Measurements from ENCODE around the gene CAMKMT.
A peak's percentile ranks its signal among the peaks of the same experiment; 100 is the strongest.

Gene CAMKMT

GRCh38 chr2:44444881-44445280, 83.1 kb downstream of the CAMKMT start:
- H3K27me3 ChIP-seq (replicated peaks; ENCODE audit: control insufficient read depth, insufficient read depth, low read length): no peaks in the 10 kb centered on the region

GRCh38 chr2:44448860-44449527, 87.2 kb downstream of the CAMKMT start:
- no peak for DNase-seq (ENCODE audit: low read depth)
- Histone ChIP-seq H3K9ac (ENCODE audit: low read length) (no peak overlapping the region), H3K36me3 (ENCODE audit: control insufficient read depth, insufficient read depth, low read length, severe bottlenecking) (no peaks in the 10 kb centered on the region), H3K9me3 (ENCODE audit: control insufficient read depth, low read length) (no peaks in the 10 kb centered on the region), H3K27me3 (replicated peaks; ENCODE audit: control insufficient read depth, insufficient read depth, low read length) (no peaks in the 10 kb centered on the region), H3K4me3 (ENCODE audit: low read length) (no peak overlapping the region), H3K4me1 (ENCODE audit: control insufficient read depth, insufficient read depth, low read length) (peaks cover 3% of the 10 kb centered on the region)

More at GRCh38 chr2:44444881-44445280, 83.1 kb downstream of the CAMKMT start:
- H3K36me3 ChIP-seq (ENCODE audit: control insufficient read depth, insufficient read depth, low read length, severe bottlenecking): no peaks in the 10 kb centered on the region
- H3K4me1 ChIP-seq (ENCODE audit: control insufficient read depth, insufficient read depth, low read length): no peaks in the 10 kb centered on the region
- DNase-seq (ENCODE audit: low read depth): no peak
- no peak overlapping the region for H3K9ac ChIP-seq (ENCODE audit: low read length)
- no peak overlapping the region for H3K4me3 ChIP-seq (ENCODE audit: low read length)
- H3K9me3 ChIP-seq (ENCODE audit: control insufficient read depth, low read length): no peaks in the 10 kb centered on the region

DNA sequence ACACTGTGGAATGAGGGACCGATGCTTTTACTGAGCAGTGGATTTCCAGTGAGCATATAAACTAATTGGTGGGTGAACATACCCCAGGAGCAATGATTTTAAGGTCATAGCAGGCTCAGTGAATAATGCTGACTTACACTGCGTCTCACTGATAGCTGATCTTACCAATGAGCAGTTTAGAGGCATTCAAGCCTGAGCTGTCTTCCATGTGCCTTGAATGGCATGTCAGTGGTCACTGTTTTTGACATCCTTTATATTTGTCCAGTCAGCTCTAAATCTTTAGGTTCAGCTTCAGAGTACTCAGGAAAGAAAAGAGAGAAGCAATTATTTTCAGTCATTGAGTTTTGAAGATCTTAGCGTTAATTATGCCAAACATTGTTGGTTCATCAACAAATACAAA, 88.3 kb downstream of the CAMKMT start:
- Histone ChIP-seq H3K9me3 (ENCODE audit: control insufficient read depth, low read length) (no peaks in the 10 kb centered on the region), H3K4me3 (ENCODE audit: low read length) (no peak overlapping the region), H3K9ac (ENCODE audit: low read length) (no peak overlapping the region), H3K4me1 (ENCODE audit: control insufficient read depth, insufficient read depth, low read length) (peaks cover 3% of the 10 kb centered on the region), H3K27me3 (replicated peaks; ENCODE audit: control insufficient read depth, insufficient read depth, low read length) (no peaks in the 10 kb centered on the region), H3K36me3 (ENCODE audit: control insufficient read depth, insufficient read depth, low read length, severe bottlenecking) (no peaks in the 10 kb centered on the region)
- DNase-seq (ENCODE audit: low read depth): no peak

DNA sequence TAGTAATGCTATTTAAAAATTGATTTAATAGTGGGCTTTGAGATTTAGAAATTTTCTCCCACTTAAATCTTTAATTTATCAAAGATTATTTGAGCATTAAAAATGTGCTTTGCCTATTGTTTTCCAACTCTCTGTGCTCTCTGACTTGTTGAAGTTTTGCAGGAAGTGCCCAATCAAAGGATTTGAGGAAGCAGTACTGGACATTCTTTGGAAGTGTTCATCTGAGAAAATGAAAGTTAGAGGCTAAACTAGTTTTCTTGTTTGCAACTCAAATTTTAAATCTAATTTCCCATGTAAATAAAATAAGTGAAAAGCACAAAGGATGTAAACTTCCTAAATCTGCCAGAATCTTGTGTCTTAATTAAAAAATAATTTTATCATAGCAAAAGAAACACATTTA, 89.1 kb downstream of the CAMKMT start:
- Histone ChIP-seq H3K9me3 (ENCODE audit: control insufficient read depth, low read length) (no peaks in the 10 kb centered on the region), H3K4me1 (ENCODE audit: control insufficient read depth, insufficient read depth, low read length) (peaks cover 3% of the 10 kb centered on the region), H3K36me3 (ENCODE audit: control insufficient read depth, insufficient read depth, low read length, severe bottlenecking) (no peaks in the 10 kb centered on the region), H3K4me3 (ENCODE audit: low read length) (peak overlapping the region; percentile 19), H3K9ac (ENCODE audit: low read length) (no peak overlapping the region), H3K27me3 (replicated peaks; ENCODE audit: control insufficient read depth, insufficient read depth, low read length) (no peaks in the 10 kb centered on the region)
- DNase-seq (ENCODE audit: low read depth): peak; percentile 52

GRCh38 chr2:44452069-44452583, 90.4 kb downstream of the CAMKMT start:
- Histone ChIP-seq H3K4me3 (ENCODE audit: low read length) (no peak overlapping the region), H3K36me3 (ENCODE audit: control insufficient read depth, insufficient read depth, low read length, severe bottlenecking) (no peaks in the 10 kb centered on the region), H3K27me3 (replicated peaks; ENCODE audit: control insufficient read depth, insufficient read depth, low read length) (no peaks in the 10 kb centered on the region), H3K9ac (ENCODE audit: low read length) (no peak overlapping the region), H3K4me1 (ENCODE audit: control insufficient read depth, insufficient read depth, low read length) (peaks cover 3% of the 10 kb centered on the region), H3K9me3 (ENCODE audit: control insufficient read depth, low read length) (no peaks in the 10 kb centered on the region)
- DNase-seq (ENCODE audit: low read depth): no peak

- no peak overlapping the region for H3K9ac ChIP-seq (ENCODE audit: low read length)
- no peak for DNase-seq (ENCODE audit: low read depth)
- H3K4me1 ChIP-seq (ENCODE audit: control insufficient read depth, insufficient read depth, low read length): peaks cover 3% of the 10 kb centered on the region
These were observed 91.5 kb downstream of the CAMKMT start for GRCh38 chr2:44453259-44453658.

DNA sequence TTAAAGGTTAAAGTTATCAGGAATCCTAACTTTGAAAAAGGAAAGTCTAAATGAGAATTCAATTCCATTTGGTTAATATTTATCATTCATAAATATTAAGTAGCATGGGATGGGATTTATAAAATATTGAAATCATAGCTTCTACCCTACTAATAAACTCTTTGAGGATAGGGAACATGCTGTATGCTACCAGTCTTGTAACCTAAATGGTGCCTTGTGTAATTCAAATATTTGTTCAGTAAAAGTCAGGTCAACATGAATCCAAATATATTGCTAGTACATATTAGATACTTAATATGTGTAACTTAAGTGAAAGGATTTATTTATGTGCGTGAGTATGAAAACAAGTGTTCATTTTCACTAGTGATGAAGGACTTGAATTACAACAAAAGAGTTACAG, 94.1 kb downstream of the CAMKMT start:
- H3K4me3 ChIP-seq (ENCODE audit: low read length): no peak overlapping the region
- no peaks in the 10 kb centered on the region for H3K36me3 ChIP-seq (ENCODE audit: control insufficient read depth, insufficient read depth, low read length, severe bottlenecking)
- no peaks in the 10 kb centered on the region for H3K27me3 ChIP-seq (replicated peaks; ENCODE audit: control insufficient read depth, insufficient read depth, low read length)
- H3K4me1 ChIP-seq (ENCODE audit: control insufficient read depth, insufficient read depth, low read length): no peaks in the 10 kb centered on the region
- no peak for DNase-seq (ENCODE audit: low read depth)
- no peaks in the 10 kb centered on the region for H3K9me3 ChIP-seq (ENCODE audit: control insufficient read depth, low read length)
- no peak overlapping the region for H3K9ac ChIP-seq (ENCODE audit: low read length)

More at GRCh38 chr2:44453259-44453658, 91.5 kb downstream of the CAMKMT start:
- no peaks in the 10 kb centered on the region for H3K27me3 ChIP-seq (replicated peaks; ENCODE audit: control insufficient read depth, insufficient read depth, low read length)
- no peak overlapping the region for H3K4me3 ChIP-seq (ENCODE audit: low read length)
- no peaks in the 10 kb centered on the region for H3K9me3 ChIP-seq (ENCODE audit: control insufficient read depth, low read length)
- no peaks in the 10 kb centered on the region for H3K36me3 ChIP-seq (ENCODE audit: control insufficient read depth, insufficient read depth, low read length, severe bottlenecking)

- H3K9ac ChIP-seq (ENCODE audit: low read length): no peak overlapping the region
- no peaks in the 10 kb centered on the region for H3K36me3 ChIP-seq (ENCODE audit: control insufficient read depth, insufficient read depth, low read length, severe bottlenecking)
- no peak overlapping the region for H3K4me3 ChIP-seq (ENCODE audit: low read length)
- peak; percentile 19 for DNase-seq (ENCODE audit: low read depth)
- no peaks in the 10 kb centered on the region for H3K9me3 ChIP-seq (ENCODE audit: control insufficient read depth, low read length)
- no peaks in the 10 kb centered on the region for H3K4me1 ChIP-seq (ENCODE audit: control insufficient read depth, insufficient read depth, low read length)
- no peaks in the 10 kb centered on the region for H3K27me3 ChIP-seq (replicated peaks; ENCODE audit: control insufficient read depth, insufficient read depth, low read length)
These were observed 95.2 kb downstream of the CAMKMT start for GRCh38 chr2:44456946-44457345.

DNA sequence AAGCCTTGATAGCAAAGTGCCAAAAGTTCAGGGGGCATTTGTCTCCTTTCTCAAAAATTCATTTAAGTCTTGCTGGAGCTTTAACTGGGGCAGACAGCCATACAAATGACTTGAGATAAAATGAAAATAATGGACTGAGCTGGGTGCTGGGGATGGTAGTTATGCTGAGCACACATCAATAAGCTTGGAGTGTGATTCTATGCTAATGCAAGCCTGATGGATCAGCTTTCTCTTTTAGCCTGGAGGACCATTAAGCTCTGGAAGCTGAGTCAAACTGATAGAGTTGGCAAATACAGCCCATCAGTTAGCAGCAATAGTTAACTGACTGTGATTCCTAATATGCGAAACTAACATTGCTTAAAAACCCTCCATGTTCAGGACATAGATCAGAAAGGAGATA, 98.0 kb downstream of the CAMKMT start:
- DNase-seq (ENCODE audit: low read depth): no peak
- Histone ChIP-seq H3K9me3 (ENCODE audit: control insufficient read depth, low read length) (peaks cover 13% of the 10 kb centered on the region), H3K27me3 (replicated peaks; ENCODE audit: control insufficient read depth, insufficient read depth, low read length) (no peaks in the 10 kb centered on the region), H3K4me3 (ENCODE audit: low read length) (no peak overlapping the region), H3K9ac (ENCODE audit: low read length) (no peak overlapping the region), H3K36me3 (ENCODE audit: control insufficient read depth, insufficient read depth, low read length, severe bottlenecking) (no peaks in the 10 kb centered on the region), H3K4me1 (ENCODE audit: control insufficient read depth, insufficient read depth, low read length) (no peaks in the 10 kb centered on the region)

GRCh38 chr2:44462934-44463849, 101.4 kb downstream of the CAMKMT start:
- no peak for DNase-seq (ENCODE audit: low read depth)
- Histone ChIP-seq H3K9ac (ENCODE audit: low read length) (no peak overlapping the region), H3K9me3 (ENCODE audit: control insufficient read depth, low read length) (peaks cover 14% of the 10 kb centered on the region), H3K36me3 (ENCODE audit: control insufficient read depth, insufficient read depth, low read length, severe bottlenecking) (no peaks in the 10 kb centered on the region), H3K4me1 (ENCODE audit: control insufficient read depth, insufficient read depth, low read length) (no peaks in the 10 kb centered on the region), H3K4me3 (ENCODE audit: low read length) (no peak overlapping the region), H3K27me3 (replicated peaks; ENCODE audit: control insufficient read depth, insufficient read depth, low read length) (no peaks in the 10 kb centered on the region)

DNA sequence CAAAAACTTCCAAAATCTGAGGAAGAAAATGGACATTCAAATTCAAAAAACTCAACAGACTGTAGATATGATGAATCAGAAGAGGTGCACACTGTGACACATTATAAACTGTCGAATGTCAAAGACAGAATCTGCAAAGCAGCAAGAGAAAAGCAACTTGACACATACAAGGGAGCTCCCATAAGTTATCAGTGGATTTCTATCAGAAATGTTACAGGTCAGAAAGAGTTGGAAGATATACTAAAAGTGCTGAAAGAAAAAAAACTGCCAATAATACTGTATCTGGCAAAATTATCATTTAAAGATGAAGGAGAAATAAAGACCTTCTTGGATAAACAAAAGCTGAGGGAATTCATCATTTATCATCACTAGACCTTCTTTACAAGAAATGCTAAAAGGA, 102.7 kb downstream of the CAMKMT start:
- Histone ChIP-seq H3K36me3 (ENCODE audit: control insufficient read depth, insufficient read depth, low read length, severe bottlenecking) (no peaks in the 10 kb centered on the region), H3K9ac (ENCODE audit: low read length) (no peak overlapping the region), H3K4me1 (ENCODE audit: control insufficient read depth, insufficient read depth, low read length) (no peaks in the 10 kb centered on the region), H3K27me3 (replicated peaks; ENCODE audit: control insufficient read depth, insufficient read depth, low read length) (no peaks in the 10 kb centered on the region), H3K4me3 (ENCODE audit: low read length) (no peak overlapping the region), H3K9me3 (ENCODE audit: control insufficient read depth, low read length) (peaks cover 14% of the 10 kb centered on the region)
- no peak for DNase-seq (ENCODE audit: low read depth)
